ENCODE results near the gene ARHGAP19. TPM values are rescaled to one million over a fixed set of nuclear protein-coding genes. Genes with fewer than 3 reads are reported as not detected.

The ARHGAP19 gene
- polyA plus RNA-seq, 1 of the 3 experiments (the other 2 are of a cell fraction) = 3.8 TPM

DNA sequence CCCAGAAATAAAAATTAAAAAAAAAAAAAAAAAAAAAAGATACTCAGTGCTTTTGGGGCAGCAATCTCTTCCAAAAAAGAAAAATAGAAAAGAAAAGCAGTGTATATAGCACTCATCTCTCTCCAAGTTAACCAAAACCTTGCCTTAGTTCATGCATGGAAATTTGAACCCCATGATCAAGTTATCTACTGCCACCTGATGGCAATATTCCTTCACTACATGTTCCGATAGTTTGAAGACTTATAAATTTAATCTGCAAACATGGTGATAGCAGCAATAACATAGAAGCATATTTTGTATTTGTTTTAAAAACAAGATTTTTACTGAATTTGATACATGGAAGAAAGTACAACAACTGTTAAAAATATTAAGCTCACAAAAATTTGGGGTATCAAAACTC is 58.0 kb downstream of the ARHGAP19 start:
- Histone ChIP-seq H3K27ac (ENCODE audit: low read depth in 2 of 2, low read length in 1 of 2) (no peak overlapping the region), H3K36me3 (replicated peaks in 1 of 2; ENCODE audit: control insufficient read depth in 1 of 2, insufficient read depth in 2 of 2, low read length in 1 of 2) (peaks cover 0 to 6% of the 10 kb centered on the region in 2 experiments), H3K9me2 (no peaks in the 10 kb centered on the region), H3K4me1 (ENCODE audit: control insufficient read depth in 1 of 2, insufficient read depth in 2 of 2, low read depth in 1 of 2, low read length in 1 of 2) (no peaks in the 10 kb centered on the region), H3K4me3 (ENCODE audit: low read depth in 2 of 2, low read length in 1 of 2) (no peak overlapping the region), H3K9me3 (no peaks in the 10 kb centered on the region), H2AFZ (ENCODE audit: low read depth) (no peak overlapping the region), H3K9ac (no peak overlapping the region), H3K79me2 (ENCODE audit: insufficient read depth) (no peaks in the 10 kb centered on the region), H3K27me3 (ENCODE audit: insufficient read depth) (no peaks in the 10 kb centered on the region), H3K4me2 (no peak overlapping the region), H3F3A (replicated peaks; ENCODE audit: insufficient read depth) (no peaks in the 10 kb centered on the region), H4K20me1 (ENCODE audit: insufficient read depth) (no peaks in the 10 kb centered on the region)
- TF ChIP-seq MXI1 (IDR thresholded peaks at IDR 0.05; ENCODE audit: low read depth, low read length) (no peak), GATA2 (CRISPR knock-in tag; IDR thresholded peaks at IDR 0.05) (no peak), SMC3 (IDR thresholded peaks at IDR 0.05; ENCODE audit: low read depth, low read length) (peak; percentile 60; the same call in 1 of the 2 replicates), JUND (IDR thresholded peaks at IDR 0.05) (no peak), TAF1 (IDR thresholded peaks at IDR 0.05; ENCODE audit: borderline replicate concordance, low read depth, low read length) (no peak), FOSL2 (IDR thresholded peaks at IDR 0.05; ENCODE audit: borderline replicate concordance, low read depth) (no peak), RFX5 (IDR thresholded peaks at IDR 0.05; ENCODE audit: low read length) (no peak), NRF1 (IDR thresholded peaks at IDR 0.05; ENCODE audit: low read depth, low read length) (no peak), EZH2phosphoT487 (IDR thresholded peaks at IDR 0.05; ENCODE audit: borderline replicate concordance, low read depth) (no peak), GABPA (IDR thresholded peaks at IDR 0.05; ENCODE audit: low read depth) (no peak), USF2 (IDR thresholded peaks at IDR 0.05; ENCODE audit: borderline replicate concordance, low read depth, low read length) (no peak), RCOR1 (IDR thresholded peaks at IDR 0.05; ENCODE audit: low read length) (no peak), TCF12 (IDR thresholded peaks at IDR 0.05) (no peak), CHD2 (IDR thresholded peaks at IDR 0.05; ENCODE audit: low read length, partially characterized antibody) (no peak), NFIC (IDR thresholded peaks at IDR 0.05; ENCODE audit: borderline replicate concordance) (no peak), RAD21 (IDR thresholded peaks at IDR 0.05; ENCODE audit: low read length) (peak; percentile 84), REST (IDR thresholded peaks at IDR 0.05; ENCODE audit: low read depth, low read length) (no peak), POLR2AphosphoS5 (IDR thresholded peaks at IDR 0.05; ENCODE audit: low read depth, low read length) (no peak), SIN3A (IDR thresholded peaks at IDR 0.05; ENCODE audit: borderline replicate concordance, low read depth, low read length) (no peak)
- TF ChIP-seq, protein P1, sequence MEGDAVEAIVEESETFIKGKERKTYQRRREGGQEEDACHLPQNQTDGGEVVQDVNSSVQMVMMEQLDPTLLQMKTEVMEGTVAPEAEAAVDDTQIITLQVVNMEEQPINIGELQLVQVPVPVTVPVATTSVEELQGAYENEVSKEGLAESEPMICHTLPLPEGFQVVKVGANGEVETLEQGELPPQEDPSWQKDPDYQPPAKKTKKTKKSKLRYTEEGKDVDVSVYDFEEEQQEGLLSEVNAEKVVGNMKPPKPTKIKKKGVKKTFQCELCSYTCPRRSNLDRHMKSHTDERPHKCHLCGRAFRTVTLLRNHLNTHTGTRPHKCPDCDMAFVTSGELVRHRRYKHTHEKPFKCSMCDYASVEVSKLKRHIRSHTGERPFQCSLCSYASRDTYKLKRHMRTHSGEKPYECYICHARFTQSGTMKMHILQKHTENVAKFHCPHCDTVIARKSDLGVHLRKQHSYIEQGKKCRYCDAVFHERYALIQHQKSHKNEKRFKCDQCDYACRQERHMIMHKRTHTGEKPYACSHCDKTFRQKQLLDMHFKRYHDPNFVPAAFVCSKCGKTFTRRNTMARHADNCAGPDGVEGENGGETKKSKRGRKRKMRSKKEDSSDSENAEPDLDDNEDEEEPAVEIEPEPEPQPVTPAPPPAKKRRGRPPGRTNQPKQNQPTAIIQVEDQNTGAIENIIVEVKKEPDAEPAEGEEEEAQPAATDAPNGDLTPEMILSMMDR (IDR thresholded peaks at IDR 0.05) = peak; percentile 82
- TF ChIP-seq, protein P2, sequence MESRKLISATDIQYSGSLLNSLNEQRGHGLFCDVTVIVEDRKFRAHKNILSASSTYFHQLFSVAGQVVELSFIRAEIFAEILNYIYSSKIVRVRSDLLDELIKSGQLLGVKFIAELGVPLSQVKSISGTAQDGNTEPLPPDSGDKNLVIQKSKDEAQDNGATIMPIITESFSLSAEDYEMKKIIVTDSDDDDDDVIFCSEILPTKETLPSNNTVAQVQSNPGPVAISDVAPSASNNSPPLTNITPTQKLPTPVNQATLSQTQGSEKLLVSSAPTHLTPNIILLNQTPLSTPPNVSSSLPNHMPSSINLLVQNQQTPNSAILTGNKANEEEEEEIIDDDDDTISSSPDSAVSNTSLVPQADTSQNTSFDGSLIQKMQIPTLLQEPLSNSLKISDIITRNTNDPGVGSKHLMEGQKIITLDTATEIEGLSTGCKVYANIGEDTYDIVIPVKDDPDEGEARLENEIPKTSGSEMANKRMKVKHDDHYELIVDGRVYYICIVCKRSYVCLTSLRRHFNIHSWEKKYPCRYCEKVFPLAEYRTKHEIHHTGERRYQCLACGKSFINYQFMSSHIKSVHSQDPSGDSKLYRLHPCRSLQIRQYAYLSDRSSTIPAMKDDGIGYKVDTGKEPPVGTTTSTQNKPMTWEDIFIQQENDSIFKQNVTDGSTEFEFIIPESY (IDR thresholded peaks at IDR 0.05; ENCODE audit: borderline replicate concordance, low read depth) = no peak
- TF ChIP-seq, protein P3, sequence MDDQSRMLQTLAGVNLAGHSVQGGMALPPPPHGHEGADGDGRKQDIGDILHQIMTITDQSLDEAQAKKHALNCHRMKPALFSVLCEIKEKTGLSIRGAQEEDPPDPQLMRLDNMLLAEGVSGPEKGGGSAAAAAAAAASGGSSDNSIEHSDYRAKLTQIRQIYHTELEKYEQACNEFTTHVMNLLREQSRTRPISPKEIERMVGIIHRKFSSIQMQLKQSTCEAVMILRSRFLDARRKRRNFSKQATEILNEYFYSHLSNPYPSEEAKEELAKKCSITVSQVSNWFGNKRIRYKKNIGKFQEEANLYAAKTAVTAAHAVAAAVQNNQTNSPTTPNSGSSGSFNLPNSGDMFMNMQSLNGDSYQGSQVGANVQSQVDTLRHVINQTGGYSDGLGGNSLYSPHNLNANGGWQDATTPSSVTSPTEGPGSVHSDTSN (IDR thresholded peaks at IDR 0.05) = no peak
- TF ChIP-seq, protein P4, sequence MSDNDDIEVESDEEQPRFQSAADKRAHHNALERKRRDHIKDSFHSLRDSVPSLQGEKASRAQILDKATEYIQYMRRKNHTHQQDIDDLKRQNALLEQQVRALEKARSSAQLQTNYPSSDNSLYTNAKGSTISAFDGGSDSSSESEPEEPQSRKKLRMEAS (IDR thresholded peaks at IDR 0.05; ENCODE audit: low read depth) = no peak
- 71% methylated on average over 1 of the region's 1 CpG for WGBS (ENCODE audit: low lambda C conversion rate)
- peak; percentile 49 for DNase-seq
- ChIA-PET CTCF (interaction anchor here (0.7 to 7.3 kb wide), 39 partner anchors 9 to 684 kb away, joined by 3 to 105 read pairs (median 4); no protein-coding TSS in a partner anchor), POLR2A (no interaction called here)
